A549 (cell line): Measurements from ENCODE around the gene PPP2R2C.

Experiments
- CEBPB ChIP-seq, 2 experiments: fragments of >200 bp in 1 of 2; sonication (Bioruptor Twin) in 1 of 2; formaldehyde crosslinking in 1 of 2; IDR thresholded peaks; 2 replicates each; pipeline ENCODE4 v1.6.1; 2012 to 2016
- CTCF ChIP-seq: fragments of >200 bp; sonication (Bioruptor Twin); formaldehyde crosslinking; IDR thresholded peaks from 3 replicates; pipeline ENCODE4 v1.5.1; 2016
- E2F6 ChIP-seq: IDR thresholded peaks from 2 replicates; pipeline ENCODE4 v1.6.1; 2012; ENCODE audit warnings: low read depth, borderline replicate concordance
- ELK1 ChIP-seq: fragments of 150-350 bp; IDR thresholded peaks from 2 replicates; pipeline ENCODE4 v1.6.1; 2014; ENCODE audit warnings: low read depth, mild to moderate bottlenecking, low read length
- FOSL2 ChIP-seq, 2 experiments: fragments of 450-650 bp in 1 of 2; fragments of >200 bp in 1 of 2; sonication (Bioruptor Twin) in 1 of 2; formaldehyde crosslinking; IDR thresholded peaks; 2 replicates each; pipeline versions ENCODE4 v1.5.0 to v1.6.1; 2016 to 2020; ENCODE audit warnings: mild to moderate bottlenecking in 1 of 2, moderate library complexity in 1 of 2
- HDAC2 ChIP-seq: fragments of 200-600 bp; sonication (generic); IDR thresholded peaks from 2 replicates; pipeline ENCODE4 v1.6.1; 2016
- HMGXB4 ChIP-seq: fragments of 250-450 bp; sonication (Bioruptor Pico); IDR thresholded peaks from 2 replicates; pipeline ENCODE4 v1.5.0; 2021; ENCODE audit warnings: mild to moderate bottlenecking, moderate library complexity, borderline replicate concordance
- JUNB ChIP-seq: fragments of >200 bp; sonication (Bioruptor Twin); formaldehyde crosslinking; IDR thresholded peaks from 2 replicates; pipeline ENCODE4 v1.6.1; 2016
- MYC ChIP-seq: IDR thresholded peaks from 2 replicates; pipeline ENCODE4 v1.6.1; 2012; ENCODE audit warnings: mild to moderate bottlenecking, inconsistent platforms, low read length, improper control_type of control experiment, borderline replicate concordance
- POLR2A ChIP-seq: IDR thresholded peaks from 2 replicates; pipeline ENCODE4 v1.6.1; 2012; ENCODE audit warnings: mild to moderate bottlenecking, low read length
- RFX5 ChIP-seq: fragments of 450-650 bp; IDR thresholded peaks from 2 replicates; pipeline ENCODE4 v1.7.1; 2014; ENCODE audit warnings: antibody characterized with exemption, mild to moderate bottlenecking, moderate library complexity
- RNF2 ChIP-seq: fragments of 200-600 bp; sonication (generic); IDR thresholded peaks from 2 replicates; pipeline ENCODE4 v1.6.1; 2016; ENCODE audit warnings: low read depth, mild to moderate bottlenecking, antibody characterized with exemption, moderate library complexity, borderline replicate concordance
- TF ChIP-seq, protein P1 (sequence below): fragments of 200-600 bp; sonication (generic); IDR thresholded peaks from 2 replicates; pipeline ENCODE4 v1.6.1; 2016; ENCODE audit warnings: antibody characterized with exemption, mild to moderate bottlenecking, moderate library complexity
- TF ChIP-seq, protein P2 (sequence below): IDR thresholded peaks from 2 replicates; pipeline ENCODE4 v1.6.1; 2012

- TF ChIP-seq CTCF (no peak), MYC (no peak), HMGXB4 (CRISPR knock-in tag) (no peak), POLR2A (no peak), RFX5 (no peak), FOSL2 (IDR thresholded peaks at IDR 0.05) (no peak), FOSL2 (CRISPR knock-in tag; IDR thresholded peaks at IDR 0.05) (no peak), JUNB (no peak), E2F6 (no peak), RNF2 (no peak), ELK1 (no peak), CEBPB (IDR thresholded peaks at IDR 0.05) (no peak), HDAC2 (no peak)
- TF ChIP-seq, protein P1, sequence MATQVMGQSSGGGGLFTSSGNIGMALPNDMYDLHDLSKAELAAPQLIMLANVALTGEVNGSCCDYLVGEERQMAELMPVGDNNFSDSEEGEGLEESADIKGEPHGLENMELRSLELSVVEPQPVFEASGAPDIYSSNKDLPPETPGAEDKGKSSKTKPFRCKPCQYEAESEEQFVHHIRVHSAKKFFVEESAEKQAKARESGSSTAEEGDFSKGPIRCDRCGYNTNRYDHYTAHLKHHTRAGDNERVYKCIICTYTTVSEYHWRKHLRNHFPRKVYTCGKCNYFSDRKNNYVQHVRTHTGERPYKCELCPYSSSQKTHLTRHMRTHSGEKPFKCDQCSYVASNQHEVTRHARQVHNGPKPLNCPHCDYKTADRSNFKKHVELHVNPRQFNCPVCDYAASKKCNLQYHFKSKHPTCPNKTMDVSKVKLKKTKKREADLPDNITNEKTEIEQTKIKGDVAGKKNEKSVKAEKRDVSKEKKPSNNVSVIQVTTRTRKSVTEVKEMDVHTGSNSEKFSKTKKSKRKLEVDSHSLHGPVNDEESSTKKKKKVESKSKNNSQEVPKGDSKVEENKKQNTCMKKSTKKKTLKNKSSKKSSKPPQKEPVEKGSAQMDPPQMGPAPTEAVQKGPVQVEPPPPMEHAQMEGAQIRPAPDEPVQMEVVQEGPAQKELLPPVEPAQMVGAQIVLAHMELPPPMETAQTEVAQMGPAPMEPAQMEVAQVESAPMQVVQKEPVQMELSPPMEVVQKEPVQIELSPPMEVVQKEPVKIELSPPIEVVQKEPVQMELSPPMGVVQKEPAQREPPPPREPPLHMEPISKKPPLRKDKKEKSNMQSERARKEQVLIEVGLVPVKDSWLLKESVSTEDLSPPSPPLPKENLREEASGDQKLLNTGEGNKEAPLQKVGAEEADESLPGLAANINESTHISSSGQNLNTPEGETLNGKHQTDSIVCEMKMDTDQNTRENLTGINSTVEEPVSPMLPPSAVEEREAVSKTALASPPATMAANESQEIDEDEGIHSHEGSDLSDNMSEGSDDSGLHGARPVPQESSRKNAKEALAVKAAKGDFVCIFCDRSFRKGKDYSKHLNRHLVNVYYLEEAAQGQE = no peak
- TF ChIP-seq, protein P2, sequence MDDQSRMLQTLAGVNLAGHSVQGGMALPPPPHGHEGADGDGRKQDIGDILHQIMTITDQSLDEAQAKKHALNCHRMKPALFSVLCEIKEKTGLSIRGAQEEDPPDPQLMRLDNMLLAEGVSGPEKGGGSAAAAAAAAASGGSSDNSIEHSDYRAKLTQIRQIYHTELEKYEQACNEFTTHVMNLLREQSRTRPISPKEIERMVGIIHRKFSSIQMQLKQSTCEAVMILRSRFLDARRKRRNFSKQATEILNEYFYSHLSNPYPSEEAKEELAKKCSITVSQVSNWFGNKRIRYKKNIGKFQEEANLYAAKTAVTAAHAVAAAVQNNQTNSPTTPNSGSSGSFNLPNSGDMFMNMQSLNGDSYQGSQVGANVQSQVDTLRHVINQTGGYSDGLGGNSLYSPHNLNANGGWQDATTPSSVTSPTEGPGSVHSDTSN = no peak
These were observed 6.3 kb upstream of the PPP2R2C start for GRCh38 chr4:6478546-6479220.
